Measurements from ENCODE around the gene DGKD.
A peak's percentile ranks its signal among the peaks of the same experiment; 100 is the strongest.

Gene DGKD

GRCh38 chr2:233477548-233478433 is 123.5 kb downstream of the DGKD start:
- DNase-seq = no peak
- in situ Hi-C loops (cut with MboI; ENCODE audit: low pct_unique_long_range_greater_than_20kb, low sequenced_read_pairs) = no loop called here

GRCh38 chr2:233479616-233480489 is 125.6 kb downstream of the DGKD start:
- in situ Hi-C loops (cut with MboI; ENCODE audit: low pct_unique_long_range_greater_than_20kb, low sequenced_read_pairs) = no loop called here

GRCh38 chr2:233480490-233481202 is 126.4 kb downstream of the DGKD start:
- DNase-seq = no peak
- in situ Hi-C loops (cut with MboI; ENCODE audit: low pct_unique_long_range_greater_than_20kb, low sequenced_read_pairs) = no loop called here

More at GRCh38 chr2:233479616-233480489, 125.6 kb downstream of the DGKD start:
- no peak for DNase-seq

- DNase-seq = no peak
- in situ Hi-C loops (cut with MboI; ENCODE audit: low pct_unique_long_range_greater_than_20kb, low sequenced_read_pairs) = no loop called here
Observed at GRCh38 chr2:233481368-233482142, 127.3 kb downstream of the DGKD start.

GRCh38 chr2:233482616-233483015 is 128.3 kb downstream of the DGKD start:
- in situ Hi-C loops (cut with MboI; ENCODE audit: low pct_unique_long_range_greater_than_20kb, low sequenced_read_pairs) = no loop called here

GRCh38 chr2:233485726-233486125 is 131.4 kb downstream of the DGKD start:
- DNase-seq = no peak
- in situ Hi-C loops (cut with MboI; ENCODE audit: low pct_unique_long_range_greater_than_20kb, low sequenced_read_pairs) = no loop called here

More at GRCh38 chr2:233482616-233483015, 128.3 kb downstream of the DGKD start:
- DNase-seq = peak; percentile 46

- no peak for DNase-seq
Observed at GRCh38 chr2:233486357-233486756, 132.1 kb downstream of the DGKD start.

GRCh38 chr2:233486778-233487552 is 132.7 kb downstream of the DGKD start:
- DNase-seq = no peak
- in situ Hi-C loops (cut with MboI; ENCODE audit: low pct_unique_long_range_greater_than_20kb, low sequenced_read_pairs) = no loop called here

More at GRCh38 chr2:233486357-233486756, 132.1 kb downstream of the DGKD start:
- in situ Hi-C loops (cut with MboI; ENCODE audit: low pct_unique_long_range_greater_than_20kb, low sequenced_read_pairs) = no loop called here

- in situ Hi-C loops (cut with MboI; ENCODE audit: low pct_unique_long_range_greater_than_20kb, low sequenced_read_pairs) = no loop called here
- no peak for DNase-seq
Observed at GRCh38 chr2:233487748-233488345, 133.6 kb downstream of the DGKD start.

GRCh38 chr2:233489143-233489542 is 134.8 kb downstream of the DGKD start:
- no peak for DNase-seq
- in situ Hi-C loops (cut with MboI; ENCODE audit: low pct_unique_long_range_greater_than_20kb, low sequenced_read_pairs) = no loop called here

- DNase-seq = no peak
- in situ Hi-C loops (cut with MboI; ENCODE audit: low pct_unique_long_range_greater_than_20kb, low sequenced_read_pairs) = no loop called here
Observed at GRCh38 chr2:233489666-233490065, 135.4 kb downstream of the DGKD start.

GRCh38 chr2:233490831-233491230 is 136.5 kb downstream of the DGKD start:
- in situ Hi-C loops (cut with MboI; ENCODE audit: low pct_unique_long_range_greater_than_20kb, low sequenced_read_pairs) = no loop called here
- no peak for DNase-seq

- DNase-seq = no peak
- in situ Hi-C loops (cut with MboI; ENCODE audit: low pct_unique_long_range_greater_than_20kb, low sequenced_read_pairs) = no loop called here
Observed at GRCh38 chr2:233491326-233491725, 137.0 kb downstream of the DGKD start.

- in situ Hi-C loops (cut with MboI; ENCODE audit: low pct_unique_long_range_greater_than_20kb, low sequenced_read_pairs) = no loop called here
- DNase-seq = no peak
Observed at GRCh38 chr2:233492078-233492477, 137.8 kb downstream of the DGKD start.

- DNase-seq = no peak
- in situ Hi-C loops (cut with MboI; ENCODE audit: low pct_unique_long_range_greater_than_20kb, low sequenced_read_pairs) = no loop called here
Observed at GRCh38 chr2:233492751-233493150, 138.5 kb downstream of the DGKD start.

- in situ Hi-C loops (cut with MboI; ENCODE audit: low pct_unique_long_range_greater_than_20kb, low sequenced_read_pairs) = no loop called here
- no peak for DNase-seq
Observed at GRCh38 chr2:233495503-233496496, 141.5 kb downstream of the DGKD start.

All from KBM-7 (cell line).